Neural cell (in vitro differentiated cells): ENCODE data around the gene CLEC20A. TPM values are rescaled to one million over a fixed set of nuclear protein-coding genes. Genes with fewer than 3 reads are reported as not detected.
A peak's percentile ranks its signal among the peaks of the same experiment; 100 is the strongest.

Source experiments
- H2AFZ ChIP-seq: fragments of 200-600, 300-800 bp; sonication (generic), shearing (Covaris generic); 2 replicates; pipeline ENCODE4 v1.6.0; 2014; ENCODE audit warnings: low read depth, mild to moderate bottlenecking, antibody characterized with exemption, low read length, moderate library complexity
- H3F3A ChIP-seq: fragments of 200-600 bp; shearing (Covaris generic); 2 replicates; pipeline ENCODE4 v1.6.1; 2016; ENCODE audit warnings: mild to moderate bottlenecking, moderate library complexity, mixed read lengths, antibody characterized with exemption, low read length; ENCODE audit not compliant: insufficient read depth, poor library complexity, severe bottlenecking
- H3K27ac ChIP-seq: fragments of 200-600, 300-800 bp; sonication (generic), shearing (Covaris generic); 2 replicates; pipeline ENCODE4 v1.5.1; 2014; ENCODE audit warnings: mild to moderate bottlenecking, low read length, moderate library complexity
- H3K27me3 ChIP-seq: fragments of 300-800, 200-600 bp; sonication (generic), shearing (Covaris generic); 2 replicates; pipeline ENCODE4 v1.6.0; 2014; ENCODE audit warnings: mild to moderate bottlenecking, low read depth, low read length, moderate library complexity; ENCODE audit not compliant: insufficient read depth
- H3K36me3 ChIP-seq: fragments of 300-800, 200-600 bp; sonication (generic), shearing (Covaris generic); 2 replicates; pipeline ENCODE4 v1.5.1; 2014; ENCODE audit warnings: mild to moderate bottlenecking, antibody characterized with exemption, low read length, moderate library complexity; ENCODE audit not compliant: insufficient read depth
- H3K4me2 ChIP-seq: fragments of 300-800, 200-600 bp; sonication (generic), shearing (Covaris generic); 2 replicates; pipeline ENCODE4 v1.6.0; 2014; ENCODE audit warnings: mild to moderate bottlenecking, low read length
- H3K4me3 ChIP-seq: fragments of 300-800, 200-600 bp; sonication (generic), shearing (Covaris generic); 2 replicates; pipeline ENCODE4 v1.5.1; 2014; ENCODE audit warnings: mild to moderate bottlenecking, low read length, moderate library complexity
- H3K79me2 ChIP-seq: fragments of 200-600 bp; shearing (Covaris generic); replicated peaks from 2 replicates; pipeline ENCODE4 v1.6.0; 2014; ENCODE audit warnings: mild to moderate bottlenecking, low read length, moderate library complexity; ENCODE audit not compliant: insufficient read depth
- H3K9ac ChIP-seq: fragments of 300-800, 200-600 bp; sonication (generic), shearing (Covaris generic); 2 replicates; pipeline ENCODE4 v1.6.1; 2016; ENCODE audit warnings: mild to moderate bottlenecking, low read length, mixed read lengths
- H3K9me2 ChIP-seq: fragments of 200-600 bp; shearing (Covaris generic); 2 replicates; pipeline ENCODE4 v1.6.1; 2016; ENCODE audit warnings: mild to moderate bottlenecking, low read length, mixed read lengths; ENCODE audit not compliant: insufficient read depth
- H3K9me3 ChIP-seq: fragments of 200-600, 300-800 bp; sonication (generic), shearing (Covaris generic); 2 replicates; pipeline ENCODE4 v1.6.1; 2016; ENCODE audit warnings: mild to moderate bottlenecking, mixed run types, low read length, moderate library complexity, mixed read lengths
- H4K20me1 ChIP-seq: fragments of 200-600 bp; shearing (Covaris generic); 2 replicates; pipeline ENCODE4 v1.6.1; 2016; ENCODE audit warnings: mild to moderate bottlenecking, mixed run types; ENCODE audit not compliant: insufficient read depth
- CTCF ChIP-seq: fragments of 450-650 bp; IDR thresholded peaks from 2 replicates; pipeline ENCODE4 v1.5.1; 2014; ENCODE audit warnings: antibody characterized with exemption, mild to moderate bottlenecking, moderate library complexity; ENCODE audit not compliant: poor library complexity, severe bottlenecking
- EP300 ChIP-seq: fragments of 450-650 bp; conservative IDR thresholded peaks from 2 replicates; pipeline ENCODE4 v1.6.1; 2014; ENCODE audit warnings: antibody characterized with exemption, mild to moderate bottlenecking, moderate library complexity; ENCODE audit not compliant: poor library complexity, severe bottlenecking
- EZH2 ChIP-seq: fragments of 200-600, 300-800 bp; shearing (Covaris generic), sonication (generic); IDR thresholded peaks from 2 replicates; pipeline ENCODE4 v1.6.1; 2014; ENCODE audit warnings: antibody characterized with exemption, low read length, borderline replicate concordance, mild to moderate bottlenecking; ENCODE audit not compliant: insufficient read depth, poor library complexity, severe bottlenecking
- MXI1 ChIP-seq: fragments of 450-650 bp; conservative IDR thresholded peaks from 2 replicates; pipeline ENCODE4 v1.6.1; 2014; ENCODE audit warnings: antibody characterized with exemption, mild to moderate bottlenecking; ENCODE audit not compliant: poor library complexity, severe bottlenecking
- POLR2AphosphoS5 ChIP-seq: IDR thresholded peaks from 2 replicates; pipeline ENCODE4 v1.6.1; 2012
- RAD21 ChIP-seq: fragments of 450-650 bp; conservative IDR thresholded peaks from 2 replicates; pipeline ENCODE4 v1.6.1; 2014; ENCODE audit warnings: antibody characterized with exemption, mild to moderate bottlenecking, moderate library complexity
- SMC3 ChIP-seq: fragments of 450-650 bp; conservative IDR thresholded peaks from 2 replicates; pipeline ENCODE4 v1.6.1; 2014; ENCODE audit warnings: antibody characterized with exemption, mild to moderate bottlenecking, moderate library complexity; ENCODE audit not compliant: poor library complexity
- TAF1 ChIP-seq: IDR thresholded peaks from 2 replicates; pipeline ENCODE4 v1.6.1; 2012; ENCODE audit warnings: low read depth
- polyA plus RNA-seq: library from polyadenylated mRNA; depleted of rRNA; stranded (reverse); fragments of >200 nt; gene quantifications from 2 replicates; pipeline ENCODE4 v1.2.3, GENCODE V29; 2014
- TF ChIP-seq, protein P1 (sequence below): IDR thresholded peaks from 2 replicates; pipeline ENCODE4 v1.6.1; 2012; ENCODE audit warnings: borderline replicate concordance

Gene CLEC20A
- polyA plus RNA-seq, 1 donor from 2014 or later, result 0.78 TPM

- no peaks in the 10 kb centered on the region for H3K27me3 ChIP-seq
- H3K9ac ChIP-seq, result no peak within 1 kb of the TSS
- H3K9me2 ChIP-seq, result no peaks in the 10 kb centered on the region
- no peaks in the 10 kb centered on the region for H3K79me2 ChIP-seq
- no peak within 1 kb of the TSS for H3K4me2 ChIP-seq
- TF ChIP-seq EP300 (no peak), EZH2 (no peak), MXI1 (no peak), CTCF (no peak), TAF1 (no peak), POLR2AphosphoS5 (no peak), SMC3 (no peak), RAD21 (no peak)
- TF ChIP-seq, protein P1, sequence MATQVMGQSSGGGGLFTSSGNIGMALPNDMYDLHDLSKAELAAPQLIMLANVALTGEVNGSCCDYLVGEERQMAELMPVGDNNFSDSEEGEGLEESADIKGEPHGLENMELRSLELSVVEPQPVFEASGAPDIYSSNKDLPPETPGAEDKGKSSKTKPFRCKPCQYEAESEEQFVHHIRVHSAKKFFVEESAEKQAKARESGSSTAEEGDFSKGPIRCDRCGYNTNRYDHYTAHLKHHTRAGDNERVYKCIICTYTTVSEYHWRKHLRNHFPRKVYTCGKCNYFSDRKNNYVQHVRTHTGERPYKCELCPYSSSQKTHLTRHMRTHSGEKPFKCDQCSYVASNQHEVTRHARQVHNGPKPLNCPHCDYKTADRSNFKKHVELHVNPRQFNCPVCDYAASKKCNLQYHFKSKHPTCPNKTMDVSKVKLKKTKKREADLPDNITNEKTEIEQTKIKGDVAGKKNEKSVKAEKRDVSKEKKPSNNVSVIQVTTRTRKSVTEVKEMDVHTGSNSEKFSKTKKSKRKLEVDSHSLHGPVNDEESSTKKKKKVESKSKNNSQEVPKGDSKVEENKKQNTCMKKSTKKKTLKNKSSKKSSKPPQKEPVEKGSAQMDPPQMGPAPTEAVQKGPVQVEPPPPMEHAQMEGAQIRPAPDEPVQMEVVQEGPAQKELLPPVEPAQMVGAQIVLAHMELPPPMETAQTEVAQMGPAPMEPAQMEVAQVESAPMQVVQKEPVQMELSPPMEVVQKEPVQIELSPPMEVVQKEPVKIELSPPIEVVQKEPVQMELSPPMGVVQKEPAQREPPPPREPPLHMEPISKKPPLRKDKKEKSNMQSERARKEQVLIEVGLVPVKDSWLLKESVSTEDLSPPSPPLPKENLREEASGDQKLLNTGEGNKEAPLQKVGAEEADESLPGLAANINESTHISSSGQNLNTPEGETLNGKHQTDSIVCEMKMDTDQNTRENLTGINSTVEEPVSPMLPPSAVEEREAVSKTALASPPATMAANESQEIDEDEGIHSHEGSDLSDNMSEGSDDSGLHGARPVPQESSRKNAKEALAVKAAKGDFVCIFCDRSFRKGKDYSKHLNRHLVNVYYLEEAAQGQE, result no peak
- H2AFZ ChIP-seq, result no peak within 1 kb of the TSS
- H4K20me1 ChIP-seq, result no peaks in the 10 kb centered on the region
- H3K27ac ChIP-seq, result no peak within 1 kb of the TSS
- no peaks in the 10 kb centered on the region for H3F3A ChIP-seq
- H3K9me3 ChIP-seq, result no peaks in the 10 kb centered on the region
- H3K36me3 ChIP-seq, result no peaks in the 10 kb centered on the region
- H3K4me3 ChIP-seq, result no peak within 1 kb of the TSS
These were observed 16.0 kb upstream of the CLEC20A start, which contains the start of gene TEX35 for GRCh38 chr1:178512566-178513277. TSS of gene TEX35 (plus strand) at chr1:178513109. CDS start at chr1:178513189, 80 bp downstream.

- no peak for TF ChIP-seq SMC3
- no peak for TF ChIP-seq CTCF
- TF ChIP-seq POLR2AphosphoS5, result no peak
- peak; percentile 17 for TF ChIP-seq EP300
- Histone ChIP-seq H3K4me3 (no peak overlapping the region), H3K27ac (no peak overlapping the region), H3K9me2 (no peaks in the 10 kb centered on the region), H3K4me2 (no peak overlapping the region), H3K27me3 (no peaks in the 10 kb centered on the region), H3F3A (no peaks in the 10 kb centered on the region), H2AFZ (no peak overlapping the region), H3K9me3 (no peaks in the 10 kb centered on the region), H3K36me3 (no peaks in the 10 kb centered on the region), H4K20me1 (no peaks in the 10 kb centered on the region), H3K9ac (no peak overlapping the region), H3K79me2 (no peaks in the 10 kb centered on the region)
These were observed 13.4 kb upstream of the CLEC20A start for GRCh38 chr1:178510155-178510554.
